ENCODE data around the gene LST1.
"Not testable (repeated sequence)": the region's sequence is repeated elsewhere in the genome, so short reads cannot be mapped to it uniquely, and the experiment has no call there.

Gene LST1

GRCh38 chr6:31586008-31586407 lies at the start of gene LST1:
Gene LST1 (plus strand): TSS chr6:31586277. CDS start chr6:31587300, 1,023 bp downstream.
- no peak for DNase-seq

- DNase-seq, result no peak
These were observed 47.2 kb upstream of the LST1 start for GRCh38 chr6:31538805-31539400.

GRCh38 chr6:31540640-31541039 lies 45.4 kb upstream of the LST1 start:
- DNase-seq, result no peak

DNA sequence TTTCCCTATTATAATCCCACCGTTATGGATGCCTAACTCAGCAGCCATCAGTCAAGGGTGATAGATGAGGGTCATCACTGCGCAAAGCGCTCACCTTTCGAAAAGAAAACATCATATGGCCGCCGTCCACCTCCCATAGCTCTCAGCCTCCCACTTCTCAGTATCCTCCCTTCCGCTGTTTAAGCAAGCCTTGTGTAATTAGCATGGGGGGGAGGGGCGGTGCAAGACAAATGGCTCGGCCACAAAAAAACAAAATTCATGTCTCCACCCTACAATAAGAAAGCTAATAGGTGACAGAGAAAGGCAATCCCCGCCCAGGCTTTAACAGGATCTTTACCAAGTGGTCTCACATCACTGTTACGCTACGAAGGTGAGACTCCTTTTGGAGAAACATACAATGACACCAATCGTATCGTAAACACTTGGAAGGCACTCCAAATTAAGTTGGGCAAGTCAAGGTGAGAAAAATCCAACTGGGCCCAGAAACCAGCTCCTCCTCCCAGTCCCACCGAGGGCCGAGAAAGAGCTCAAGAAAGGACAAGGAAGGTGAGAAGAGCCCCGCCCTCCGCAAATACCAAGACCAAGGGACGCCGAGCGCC lies 44.9 kb upstream of the LST1 start:
- peak in 1 of 2 experiments; percentile 53 for DNase-seq

DNA sequence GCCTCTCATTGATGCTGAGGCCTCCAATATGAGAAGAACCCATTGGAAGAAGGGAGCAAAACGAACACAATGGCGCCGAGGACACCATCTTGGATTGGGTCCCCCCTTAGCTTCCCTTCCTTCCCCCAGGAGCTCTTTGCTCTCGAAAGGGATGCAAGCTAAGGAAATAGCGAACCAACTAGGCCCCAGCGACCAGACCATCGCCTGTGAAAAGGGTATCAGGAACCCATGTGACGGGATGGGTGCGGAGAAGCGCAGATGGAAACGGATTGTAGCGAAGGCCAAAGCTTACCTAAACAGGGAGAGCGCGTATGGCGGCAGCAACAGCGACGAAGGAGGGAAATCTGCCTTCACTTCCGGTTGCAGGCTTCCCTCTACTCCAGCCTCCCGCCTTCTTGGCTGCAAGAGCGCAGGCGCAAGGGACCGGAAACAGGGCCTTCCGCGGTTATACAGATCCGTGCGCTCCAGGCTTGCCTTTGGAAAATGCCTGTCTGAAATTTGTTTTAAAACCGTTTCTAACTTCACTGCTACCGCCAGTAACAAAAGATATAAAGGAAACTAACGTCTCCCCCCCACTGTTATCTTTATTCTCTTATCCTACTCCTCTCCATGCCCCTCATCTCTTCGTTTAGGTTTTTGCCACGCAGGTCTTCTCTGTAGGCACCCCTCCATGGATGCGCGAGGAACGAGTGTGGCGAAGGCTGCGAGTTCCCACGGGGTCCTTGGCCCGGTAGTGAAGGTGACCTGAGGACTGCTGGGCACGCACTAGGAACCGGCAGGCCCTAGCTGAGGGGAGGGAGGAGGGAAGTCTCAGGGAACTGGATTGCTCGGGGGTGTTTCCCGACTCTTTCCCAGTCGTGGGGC lies 44.2 kb upstream of the LST1 start, which contains the start of gene DDX39B:
DDX39B (minus strand) TSS at position 346 of the 864 bp plus-strand sequence. CDS start 1,471 bp downstream, outside the sequence.
- peak; percentile 96 to 99 for DNase-seq

GRCh38 chr6:31543639-31544038 lies 42.4 kb upstream of the LST1 start:
- DNase-seq, result no peak

GRCh38 chr6:31544676-31545075 lies 41.4 kb upstream of the LST1 start:
- no peak for DNase-seq

DNA sequence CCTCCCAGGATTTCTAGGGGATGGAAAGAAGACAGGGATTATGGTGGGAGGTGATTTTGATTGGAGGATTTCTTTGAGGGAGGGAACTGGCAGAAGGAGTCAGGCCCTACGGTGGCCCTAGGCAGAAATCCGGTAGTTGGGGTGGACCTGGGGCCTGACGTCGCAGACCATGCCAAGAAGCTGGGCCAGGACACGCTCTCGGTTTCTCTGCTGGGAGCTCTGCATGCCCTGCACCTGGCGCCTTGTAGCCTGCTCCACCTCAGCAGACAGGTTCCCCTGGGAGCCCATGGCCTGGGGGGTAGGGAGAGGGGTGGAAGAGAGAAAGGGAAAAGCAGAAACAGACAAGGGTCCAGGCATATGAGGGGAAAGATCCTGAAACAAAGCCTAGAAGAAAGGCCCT lies 40.8 kb upstream of the LST1 start:
- DNase-seq, result no peak

- DNase-seq, result peak; percentile 83 to 91
These were observed 39.6 kb upstream of the LST1 start, which contains the start of gene ATP6V1G2 for GRCh38 chr6:31546339-31546957. Gene ATP6V1G2 (minus strand): TSS chr6:31546608. CDS start chr6:31546559, 49 bp downstream.

DNA sequence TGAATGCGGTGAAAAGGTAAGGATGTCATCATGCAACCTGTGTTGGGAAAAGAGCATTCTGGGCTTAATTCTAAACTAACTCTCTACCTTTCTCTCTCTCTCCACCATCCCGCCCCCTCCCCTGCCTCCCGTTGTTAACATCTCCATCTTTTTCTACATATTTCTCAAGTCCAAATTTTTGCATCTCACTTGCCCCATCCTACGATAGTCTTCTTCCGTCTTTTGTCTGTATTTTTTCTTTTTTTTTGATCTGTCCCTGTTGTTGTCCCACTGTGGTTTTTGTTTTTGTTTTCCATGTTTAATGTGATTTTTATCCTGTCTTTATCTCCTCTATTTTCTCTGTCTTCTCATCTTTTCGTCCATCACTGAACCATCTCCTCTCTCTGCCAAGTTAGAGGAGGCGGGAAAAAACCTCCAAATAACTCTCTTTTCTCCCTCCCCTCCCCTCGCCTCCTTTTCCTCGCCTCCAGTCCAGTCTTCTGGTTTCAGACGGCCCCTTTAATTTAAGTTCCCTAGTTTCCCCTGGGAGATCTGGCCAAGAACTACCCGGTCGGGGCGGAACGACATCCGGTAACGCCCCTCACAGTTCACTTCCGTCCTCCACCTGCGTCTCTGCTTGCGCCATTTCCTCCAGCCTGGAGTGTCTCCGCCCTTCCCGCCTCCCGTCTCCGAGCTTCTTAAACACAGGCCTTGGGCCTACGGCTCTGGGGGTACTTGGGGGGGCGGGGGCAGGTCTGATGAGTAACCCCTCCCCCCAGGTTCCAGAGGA lies 38.9 kb upstream of the LST1 start, which contains the start of gene NFKBIL1:
NFKBIL1 (plus strand) TSS at position 651 of the 769 bp plus-strand sequence; CDS start at position 738, 87 bp downstream.
- DNase-seq, result peak; percentile 77 to 88

GRCh38 chr6:31547727-31548543 lies 38.1 kb upstream of the LST1 start:
- no peak for DNase-seq

DNA sequence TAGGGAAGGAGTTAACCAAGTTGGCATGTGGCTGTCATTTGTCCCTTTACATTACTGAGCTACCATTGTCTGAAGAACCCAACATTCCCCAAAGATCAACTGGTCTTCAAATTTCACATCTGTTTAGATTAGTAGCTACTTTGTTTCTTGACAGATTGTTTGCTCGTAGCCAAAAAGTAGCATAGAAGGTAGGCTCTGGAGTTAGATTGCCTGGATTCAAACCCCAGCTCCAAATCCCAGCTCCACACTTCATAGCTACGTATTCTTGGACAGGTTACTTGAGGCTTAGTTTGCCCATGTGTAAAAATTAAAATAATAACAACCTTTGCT lies 37.6 kb upstream of the LST1 start:
- no peak for DNase-seq

GRCh38 chr6:31551371-31551770 lies 34.7 kb upstream of the LST1 start:
- not testable (repeated sequence) for DNase-seq

DNA sequence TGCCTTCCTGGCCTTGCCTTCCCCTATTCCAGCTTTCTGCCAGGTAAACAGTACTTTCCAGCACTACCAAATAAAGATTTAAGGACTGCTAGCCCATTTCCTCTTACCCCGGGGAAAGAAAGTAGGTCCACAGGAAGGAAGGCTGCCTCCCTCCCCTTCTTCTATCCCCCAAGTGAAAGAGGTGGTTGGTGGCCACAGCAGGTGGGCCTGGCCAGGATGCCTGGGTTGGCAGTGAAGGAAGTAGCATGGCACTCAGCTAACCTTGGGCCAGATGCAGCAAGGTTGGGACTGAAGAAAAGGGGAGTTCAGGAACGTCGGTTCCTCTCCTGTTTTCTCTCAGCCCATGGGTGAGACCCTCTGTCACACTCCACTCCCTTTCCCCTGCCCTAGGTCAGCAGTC lies 29.8 kb upstream of the LST1 start:
- no peak for DNase-seq

GRCh38 chr6:31557443-31558317 lies 28.4 kb upstream of the LST1 start:
- no peak for DNase-seq

DNA sequence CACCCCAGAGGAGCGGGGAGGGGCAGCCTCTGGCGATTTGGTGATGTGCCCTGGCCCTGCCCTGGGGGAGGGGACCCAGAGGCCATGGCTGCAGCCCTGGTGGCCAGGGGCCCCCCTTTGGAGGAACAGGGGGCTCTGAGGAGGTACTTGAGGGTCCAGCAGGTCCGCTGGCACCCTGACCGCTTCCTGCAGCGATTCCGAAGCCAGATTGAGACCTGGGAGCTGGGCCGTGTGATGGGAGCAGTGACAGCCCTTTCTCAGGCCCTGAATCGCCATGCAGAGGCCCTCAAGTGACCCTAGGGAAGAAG lies 27.8 kb upstream of the LST1 start:
- DNase-seq, result no peak

GRCh38 chr6:31558631-31559500 lies 27.2 kb upstream of the LST1 start:
- DNase-seq, result no peak

- no peak for DNase-seq
These were observed 26.5 kb upstream of the LST1 start for GRCh38 chr6:31559606-31559957.

GRCh38 chr6:31559958-31560696 lies 25.9 kb upstream of the LST1 start:
- DNase-seq, result no peak

Data from NCI-H187 (cell line).